Keratinocyte (primary cell): ENCODE data around the gene ENO4. TPM values are rescaled to one million over a fixed set of nuclear protein-coding genes. Genes with fewer than 3 reads are reported as not detected.

ENCODE experiments used
- DNase-seq: peaks from one replicate; pipeline ENCODE4 v3.0.0-alpha.2; 2011; ENCODE audit warnings: low read depth, missing footprints, low spot score
- FAIRE-seq: peaks from 2 replicates; lab custom pipeline; 2011; peaks lifted over from hg19 to GRCh38; lab: Jason Lieb, UNC
- H2AFZ ChIP-seq: 2 replicates; pipeline ENCODE4 v1.6.0; 2012; ENCODE audit warnings: low read length, control low read depth, inconsistent platforms; ENCODE audit not compliant: control insufficient read depth
- H3K27ac ChIP-seq: 2 replicates; pipeline ENCODE4 v1.5.1; 2011; ENCODE audit warnings: low read length; ENCODE audit not compliant: control insufficient read depth, insufficient read depth
- H3K27me3 ChIP-seq: 3 replicates; pipeline ENCODE4 v1.6.0; 2011; ENCODE audit warnings: low read length; ENCODE audit not compliant: control insufficient read depth, insufficient read depth; ENCODE audit errors: extremely low read depth
- H3K36me3 ChIP-seq, 2 experiments: 2 replicates in 1 of 2; 3 replicates in 1 of 2; pipeline ENCODE4 v1.5.1; 2011; ENCODE audit warnings: low read length in 2 of 2, mild to moderate bottlenecking in 1 of 2; ENCODE audit not compliant: control insufficient read depth in 2 of 2, insufficient read depth in 2 of 2; ENCODE audit errors: extremely low read depth in 1 of 2
- H3K4me1 ChIP-seq: 3 replicates; pipeline ENCODE4 v1.5.1; 2011; ENCODE audit warnings: low read length; ENCODE audit not compliant: control insufficient read depth, insufficient read depth; ENCODE audit errors: extremely low read depth
- H3K4me2 ChIP-seq: 3 replicates; pipeline ENCODE4 v1.6.0; 2011; ENCODE audit warnings: low read depth, low read length; ENCODE audit not compliant: control insufficient read depth, insufficient read depth; ENCODE audit errors: extremely low read depth
- H3K4me3 ChIP-seq, 3 experiments: fragments of 200-600 bp in 1 of 3; sonication (generic) in 1 of 3; 2 replicates in 2 of 3; 3 replicates in 1 of 3; pipeline ENCODE4 v1.5.1; 2011 to 2016; ENCODE audit warnings: low read length in 3 of 3, mild to moderate bottlenecking in 3 of 3, control low read depth in 2 of 3, inconsistent platforms in 1 of 3, low read depth in 1 of 3, mixed read lengths in 1 of 3, mixed run types in 1 of 3, moderate library complexity in 1 of 3; ENCODE audit not compliant: control insufficient read depth in 2 of 3, insufficient read depth in 2 of 3; ENCODE audit errors: extremely low read depth in 1 of 3
- H3K79me2 ChIP-seq: 2 replicates; pipeline ENCODE4 v1.6.0; 2012; ENCODE audit warnings: low read length; ENCODE audit not compliant: control insufficient read depth, insufficient read depth
- H3K9ac ChIP-seq: 3 replicates; pipeline ENCODE4 v1.6.0; 2011; ENCODE audit warnings: low read length; ENCODE audit not compliant: control insufficient read depth, insufficient read depth; ENCODE audit errors: extremely low read depth
- H3K9me1 ChIP-seq: 3 replicates; pipeline ENCODE4 v1.6.0; 2011; ENCODE audit warnings: low read length; ENCODE audit not compliant: control insufficient read depth, insufficient read depth; ENCODE audit errors: extremely low read depth
- H3K9me3 ChIP-seq: 2 replicates; pipeline ENCODE4 v1.5.1; 2012; ENCODE audit warnings: low read depth, low read length; ENCODE audit not compliant: control insufficient read depth
- H4K20me1 ChIP-seq: 3 replicates; pipeline ENCODE4 v1.6.0; 2011; ENCODE audit warnings: low read length; ENCODE audit not compliant: control insufficient read depth, insufficient read depth; ENCODE audit errors: extremely low read depth
- CTCF ChIP-seq, 3 experiments: IDR thresholded peaks in 1 of 3; conservative IDR thresholded peaks in 1 of 3; optimal IDR thresholded peaks in 1 of 3; 2 replicates in 2 of 3; 3 replicates in 1 of 3; pipeline versions ENCODE3 to v1.5.1; 2011; ENCODE audit warnings: low read length in 3 of 3, mild to moderate bottlenecking in 3 of 3, moderate library complexity in 2 of 3, control low read depth in 1 of 3, inconsistent platforms in 1 of 3; ENCODE audit not compliant: insufficient read depth in 2 of 3; ENCODE audit errors: extremely low read depth in 1 of 3
- EZH2 ChIP-seq: IDR thresholded peaks from one replicate; pipeline ENCODE4 v1.6.1; 2012; ENCODE audit warnings: inconsistent platforms, mild to moderate bottlenecking, low read length, moderate library complexity
- dilution Hi-C: fragments of 300-500 bp; cut with MboI; formaldehyde crosslinking; loops from one replicate; pipeline ENCODE4 v1.7.0; 2020; ENCODE audit warnings: low sequenced_read_pairs; ENCODE audit not compliant: extremely low pct_ligation_motif_present
- polyA plus RNA-seq, 5 experiments: library from polyadenylated mRNA; depleted of rRNA in 3 of 5; stranded (reverse) in 3 of 5; stranded (forward) in 1 of 5; unstranded in 1 of 5; fragments of >200 nt; gene quantifications; 1 replicate in 1 of 5; 2 replicates in 3 of 5; 3 replicates in 1 of 5; pipeline versions ENCODE4 v1.2.1 to v1.2.3, GENCODE V29; 2011 to 2012; ENCODE audit warnings: missing spikeins in 2 of 5, low read depth in 1 of 5, low replicate concordance in 1 of 5

ENO4 gene
- polyA plus RNA-seq, 1 donor (not counting 4 experiments of a cell fraction or from before 2014, with no cell fraction given) = 0.35 TPM

- FAIRE-seq (no peak), DNase-seq (no peak)
- H3K79me2 ChIP-seq = no peaks in the 10 kb centered on the region
- H3K27me3 ChIP-seq = peaks cover 4% of the 10 kb centered on the region
- no peaks in the 10 kb centered on the region for H3K36me3 ChIP-seq
- H3K4me3 ChIP-seq = no peak overlapping the region
- no peaks in the 10 kb centered on the region for H3K9me1 ChIP-seq
- TF ChIP-seq CTCF (optimal IDR thresholded peaks at IDR 0.05 in 1 of 3, IDR thresholded peaks at IDR 0.05 in 1 of 3, conservative IDR thresholded peaks at IDR 0.05 in 1 of 3; ENCODE audit: extremely low read depth in 1 of 3, insufficient read depth in 2 of 3, low read length in 3 of 3) (no peak), EZH2 (no peak)
- no peaks in the 10 kb centered on the region for H3K9me3 ChIP-seq
- H2AFZ ChIP-seq = no peak overlapping the region
- H4K20me1 ChIP-seq = no peaks in the 10 kb centered on the region
- H3K9ac ChIP-seq = no peak overlapping the region
- H3K27ac ChIP-seq = no peak overlapping the region
- no peaks in the 10 kb centered on the region for H3K4me1 ChIP-seq
- H3K4me2 ChIP-seq = no peak overlapping the region
- dilution Hi-C loops = no loop called here
Measured at GRCh38 chr10:116801658-116802057, 47.6 kb upstream of the ENO4 start.

- Histone ChIP-seq H3K27ac (no peak overlapping the region), H2AFZ (no peak overlapping the region), H3K4me2 (no peak overlapping the region), H4K20me1 (no peaks in the 10 kb centered on the region), H3K4me1 (no peaks in the 10 kb centered on the region), H3K9me1 (no peaks in the 10 kb centered on the region), H3K4me3 (no peak overlapping the region), H3K9ac (no peak overlapping the region), H3K79me2 (no peaks in the 10 kb centered on the region), H3K36me3 (no peaks in the 10 kb centered on the region), H3K27me3 (peaks cover 6% of the 10 kb centered on the region), H3K9me3 (no peaks in the 10 kb centered on the region)
- TF ChIP-seq CTCF (optimal IDR thresholded peaks at IDR 0.05 in 1 of 3, IDR thresholded peaks at IDR 0.05 in 1 of 3, conservative IDR thresholded peaks at IDR 0.05 in 1 of 3; ENCODE audit: extremely low read depth in 1 of 3, insufficient read depth in 2 of 3, low read length in 3 of 3) (no peak), EZH2 (no peak)
- dilution Hi-C loops = no loop called here
- no peak for FAIRE-seq
- DNase-seq = no peak
Measured at GRCh38 chr10:116802474-116802873, 46.8 kb upstream of the ENO4 start.
